Body of pancreas (tissue), 4 donors: ENCODE measurements around the gene OR1I1. TPM values are rescaled to one million over a fixed set of nuclear protein-coding genes. Genes with fewer than 3 reads are reported as not detected.
A peak's percentile ranks its signal among the peaks of the same experiment; 100 is the strongest.

Experiments used
- ATAC-seq: fragments of 150-250 bp; one replicate; pipeline ENCODE4 v1.9.1; 2016
- DNase-seq, 4 donors: peaks; one replicate each; pipeline ENCODE4 v3.0.0-alpha.2; 2019
- H3K27ac ChIP-seq, 4 donors: fragments of 200-600 bp; sonication (generic); 1 replicate in 3 of 4; 2 replicates in 1 of 4; pipeline versions ENCODE4 v1.5.1 to v1.6.1; 2016 to 2019; ENCODE audit warnings: mild to moderate bottlenecking in 1 of 4, mixed read lengths in 1 of 4, moderate library complexity in 1 of 4
- H3K27me3 ChIP-seq, 2 donors: fragments of 200-600 bp; sonication (generic); one replicate each; pipeline ENCODE4 v1.6.0; 2016; ENCODE audit warnings: mild to moderate bottlenecking in 1 of 2
- H3K36me3 ChIP-seq, 2 donors: fragments of 200-600 bp; sonication (generic); replicated peaks in 1 of 2; 2 replicates each; pipeline ENCODE4 v1.5.1; 2016; ENCODE audit warnings: low read depth in 2 of 2; ENCODE audit not compliant: insufficient read depth in 1 of 2
- H3K4me1 ChIP-seq: fragments of 200-600 bp; sonication (generic); one replicate; pipeline ENCODE4 v1.6.0; 2016
- H3K4me3 ChIP-seq, 2 donors: fragments of 200-600 bp; sonication (generic); 1 replicate in 1 of 2; 2 replicates in 1 of 2; pipeline ENCODE4 v1.5.1; 2016 to 2019
- H3K9me3 ChIP-seq, 3 donors: fragments of 200-600 bp; sonication (generic); 1 replicate in 2 of 3; 2 replicates in 1 of 3; pipeline ENCODE4 v1.5.1; 2016
- CTCF ChIP-seq, 7 experiments: fragments of 450-650 bp in 4 of 7; fragments of 200-600 bp in 3 of 7; sonication (generic) in 3 of 7; IDR thresholded peaks; one replicate each; pipeline ENCODE4 v1.5.1; 2016 to 2019; ENCODE audit warnings: antibody characterized with exemption in 7 of 7
- POLR2A ChIP-seq, 3 donors: fragments of 450-650 bp; IDR thresholded peaks; one replicate each; pipeline ENCODE4 v1.6.1; 2016; ENCODE audit warnings: antibody characterized with exemption in 3 of 3, mild to moderate bottlenecking in 2 of 3
- WGBS, 2 donors: methylation state at CpG; one replicate each; pipeline ENCODE4 v1.1.5; 2017; 5-methylcytosine and 5-hydroxymethylcytosine counted together
- intact Hi-C: fragments of 100-400 bp; cut with DNase I; formaldehyde crosslinking; loops from one replicate; pipeline ENCODE4 v1.15.1; 2023
- total RNA-seq, 2 donors: library from RNA; depleted of rRNA; stranded (reverse); fragments of >200 nt; gene quantifications; one replicate each; pipeline ENCODE4 v1.1.0, GENCODE V29; 2016

The OR1I1 gene
- total RNA-seq, 2 donors from 2014 or later: not detected

- Histone ChIP-seq H3K9me3 (no peaks in the 10 kb centered on the region), H3K36me3 (no peaks in the 10 kb centered on the region), H3K27ac (no peak overlapping the region), H3K27me3 (no peaks in the 10 kb centered on the region), H3K4me1 (peaks cover 1% of the 10 kb centered on the region), H3K4me3 (no peak overlapping the region)
- DNase-seq: peak in 2 of 4 donors; percentile 22 to 53
- 46 to 53% methylated on average over 16 of the region's 16 CpGs for WGBS, 2 donors
- TF ChIP-seq POLR2A (IDR thresholded peaks at IDR 0.05): no peak
- TF ChIP-seq CTCF (IDR thresholded peaks at IDR 0.05): peak in 1 of 7 experiments; percentile 2
- intact Hi-C loops: no loop called here
- ATAC-seq: no peak
Observed at GRCh38 chr19:15129856-15130585, 48.0 kb downstream of the OR1I1 start.

GRCh38 chr19:15136234-15136954 lies 54.4 kb downstream of the OR1I1 start:
- H3K4me1 ChIP-seq: no peaks in the 10 kb centered on the region
- H3K27ac ChIP-seq: no peak overlapping the region
- no peaks in the 10 kb centered on the region for H3K27me3 ChIP-seq
- WGBS, 2 donors: 45 to 81% methylated on average over 2 of the region's 2 CpGs
- ATAC-seq (no peak), DNase-seq (no peak)
- TF ChIP-seq POLR2A (IDR thresholded peaks at IDR 0.05): no peak
- TF ChIP-seq CTCF (IDR thresholded peaks at IDR 0.05): no peak
- H3K9me3 ChIP-seq: no peaks in the 10 kb centered on the region
- no peaks in the 10 kb centered on the region for H3K36me3 ChIP-seq
- intact Hi-C loops: no loop called here
- H3K4me3 ChIP-seq: no peak overlapping the region

GRCh38 chr19:15137777-15138176 lies 55.8 kb downstream of the OR1I1 start:
- no peak for ATAC-seq
- intact Hi-C loops: no loop called here

GRCh38 chr19:15138427-15138826 lies 56.4 kb downstream of the OR1I1 start:
- 19 to 21% methylated on average over 1 of the region's 1 CpG for WGBS, 2 donors
- Histone ChIP-seq H3K27me3 (no peaks in the 10 kb centered on the region), H3K9me3 (no peaks in the 10 kb centered on the region), H3K4me1 (no peaks in the 10 kb centered on the region), H3K4me3 (no peak overlapping the region), H3K27ac (no peak overlapping the region), H3K36me3 (no peaks in the 10 kb centered on the region)
- DNase-seq: no peak
- ATAC-seq: no peak
- intact Hi-C loops: no loop called here
- no peak for TF ChIP-seq CTCF (IDR thresholded peaks at IDR 0.05)
- no peak for TF ChIP-seq POLR2A (IDR thresholded peaks at IDR 0.05)

More at GRCh38 chr19:15137777-15138176, 55.8 kb downstream of the OR1I1 start:
- no peak overlapping the region for H3K27ac ChIP-seq
- DNase-seq: no peak
- no peaks in the 10 kb centered on the region for H3K36me3 ChIP-seq
- no peaks in the 10 kb centered on the region for H3K4me1 ChIP-seq
- H3K4me3 ChIP-seq: no peak overlapping the region
- no peaks in the 10 kb centered on the region for H3K9me3 ChIP-seq
- no peak for TF ChIP-seq CTCF (IDR thresholded peaks at IDR 0.05)
- no peak for TF ChIP-seq POLR2A (IDR thresholded peaks at IDR 0.05)
- H3K27me3 ChIP-seq: no peaks in the 10 kb centered on the region
